Natural killer cell treated with Interleukin-12 subunit alpha and Interleukin-12 subunit beta and Interleukin-15 and Interleukin-18, amount 100 ng/mL, for 72 hours (primary cell): ENCODE data around the gene RABGGTA. TPM values are rescaled to one million over a fixed set of nuclear protein-coding genes. Genes with fewer than 3 reads are reported as not detected.

ENCODE experiments used
- ATAC-seq, 2 donors: fragments of 150-1000 bp; cut with Tn5 transposase in 1 of 2; sonication (Bioruptor Pico), chemical (Tn5 transposase) in 1 of 2; 2 replicates each; pipeline ENCODE4 v1.10.0; 2021
- DNase-seq: peaks from one replicate; pipeline ENCODE4 v3.0.0; 2022; ENCODE audit warnings: low spot score
- H3K27ac Mint-ChIP-seq, 2 donors: 1 replicate in 1 of 2; 2 replicates in 1 of 2; pipeline ENCODE4 v1.8.0; 2022; ENCODE audit warnings: mixed read lengths in 2 of 2, mild to moderate bottlenecking in 1 of 2, moderate library complexity in 1 of 2
- H3K27me3 Mint-ChIP-seq, 2 donors: 1 replicate in 1 of 2; 2 replicates in 1 of 2; pipeline ENCODE4 v1.8.0; 2022; ENCODE audit warnings: mixed read lengths in 2 of 2
- H3K36me3 Mint-ChIP-seq: one replicate; pipeline ENCODE4 v1.8.0; 2022; ENCODE audit warnings: mixed read lengths
- H3K4me1 Mint-ChIP-seq, 2 donors: 1 replicate in 1 of 2; 2 replicates in 1 of 2; pipeline ENCODE4 v1.8.0; 2022; ENCODE audit warnings: low read depth in 2 of 2, mixed read lengths in 2 of 2, mild to moderate bottlenecking in 1 of 2
- H3K4me3 Mint-ChIP-seq: one replicate; pipeline ENCODE4 v1.8.0; 2022; ENCODE audit warnings: mixed read lengths
- H3K9me3 Mint-ChIP-seq: 2 replicates; pipeline ENCODE4 v1.8.0; 2022; ENCODE audit warnings: mixed read lengths
- total RNA-seq, 2 donors: library from RNA; stranded (reverse); gene quantifications; one replicate each; pipeline ENCODE4 v1.2.3, GENCODE V29; 2022

The RABGGTA gene
- total RNA-seq, 2 donors from 2014 or later = 37.6 to 47.5 TPM

- Mint-ChIP-seq H3K36me3 (no peaks in the 10 kb centered on the region), H3K27ac (peak overlapping the region in 1 of 2 donors; percentile 50), H3K4me1 (peaks cover 26 to 30% of the 10 kb centered on the region in 2 donors), H3K9me3 (no peaks in the 10 kb centered on the region), H3K4me3 (no peak overlapping the region), H3K27me3 (no peaks in the 10 kb centered on the region)
- DNase-seq = no peak
- ATAC-seq = peak in 1 of 2 donors; percentile 45
Measured at GRCh38 chr14:24279301-24280186, 8.1 kb upstream of the RABGGTA start.

- ATAC-seq (no peak), DNase-seq (no peak)
- no peaks in the 10 kb centered on the region for H3K9me3 Mint-ChIP-seq
- peak overlapping the region; percentile 23 to 50 for H3K27ac Mint-ChIP-seq
- no peak overlapping the region for H3K4me3 Mint-ChIP-seq
- H3K36me3 Mint-ChIP-seq = no peaks in the 10 kb centered on the region
- no peaks in the 10 kb centered on the region for H3K27me3 Mint-ChIP-seq
- H3K4me1 Mint-ChIP-seq = peaks cover 36 to 40% of the 10 kb centered on the region in 2 donors
Measured at GRCh38 chr14:24278424-24278823, 7.0 kb upstream of the RABGGTA start.

GRCh38 chr14:24277606-24278321 lies 6.4 kb upstream of the RABGGTA start:
- Mint-ChIP-seq H3K27ac (peak overlapping the region; percentile 50 to 60), H3K4me3 (no peak overlapping the region), H3K36me3 (no peaks in the 10 kb centered on the region), H3K27me3 (no peaks in the 10 kb centered on the region), H3K4me1 (peaks cover 40 to 47% of the 10 kb centered on the region in 2 donors), H3K9me3 (no peaks in the 10 kb centered on the region)
- peak in 1 of 2 donors; percentile 17 for ATAC-seq
- DNase-seq = no peak

GRCh38 chr14:24277071-24277470 lies 5.7 kb upstream of the RABGGTA start:
- no peak for ATAC-seq
- Mint-ChIP-seq H3K4me3 (no peak overlapping the region), H3K9me3 (no peaks in the 10 kb centered on the region), H3K36me3 (no peaks in the 10 kb centered on the region), H3K27ac (peak overlapping the region in 1 of 2 donors; percentile 60), H3K27me3 (no peaks in the 10 kb centered on the region), H3K4me1 (peaks cover 46 to 54% of the 10 kb centered on the region in 2 donors)
- no peak for DNase-seq

GRCh38 chr14:24274101-24274543 lies 2.7 kb upstream of the RABGGTA start:
- H3K4me1 Mint-ChIP-seq = peaks cover 45 to 61% of the 10 kb centered on the region in 2 donors

DNA sequence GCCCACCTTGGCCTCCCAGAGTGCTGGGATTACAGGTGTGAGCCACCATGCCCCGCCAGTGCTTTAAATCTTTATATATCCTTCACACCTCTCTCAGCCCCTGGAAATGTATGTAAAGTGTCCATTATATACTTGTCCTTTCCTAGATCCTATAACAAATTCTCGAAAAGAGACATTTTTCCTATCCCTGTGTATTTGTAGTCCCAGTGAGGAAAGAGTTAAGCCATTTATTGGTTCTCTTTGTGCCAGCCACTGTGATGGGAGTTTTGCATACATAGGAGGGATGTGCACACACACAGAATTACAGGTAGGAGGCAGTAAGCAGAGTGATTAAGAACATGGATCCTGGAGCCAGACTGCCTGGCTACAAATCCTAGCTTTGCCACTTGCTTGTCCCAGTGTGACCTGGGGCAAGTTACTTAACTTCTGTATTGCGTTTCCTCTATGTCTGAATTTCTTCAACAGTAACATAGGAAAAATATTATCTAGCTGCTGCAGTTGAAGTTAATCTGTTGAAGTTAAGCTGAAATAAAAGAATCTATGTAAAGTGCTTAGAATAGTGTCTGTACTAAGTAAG lies 2.1 kb upstream of the RABGGTA start:
- H3K4me1 Mint-ChIP-seq = peaks cover 42 to 55% of the 10 kb centered on the region in 2 donors
- DNase-seq (no peak), ATAC-seq (no peak)
- H3K27ac Mint-ChIP-seq = peak overlapping the region; percentile 87 to 92
- peak overlapping the region; percentile 27 for H3K4me3 Mint-ChIP-seq
- H3K9me3 Mint-ChIP-seq = no peaks in the 10 kb centered on the region
- H3K36me3 Mint-ChIP-seq = no peaks in the 10 kb centered on the region
- H3K27me3 Mint-ChIP-seq = no peaks in the 10 kb centered on the region

More at GRCh38 chr14:24274101-24274543, 2.7 kb upstream of the RABGGTA start:
- no peaks in the 10 kb centered on the region for H3K36me3 Mint-ChIP-seq
- DNase-seq (peak; percentile 59), ATAC-seq (peak; percentile 34 to 49)
- no peaks in the 10 kb centered on the region for H3K9me3 Mint-ChIP-seq
- peak overlapping the region; percentile 27 for H3K4me3 Mint-ChIP-seq
- peak overlapping the region; percentile 87 to 92 for H3K27ac Mint-ChIP-seq
- no peaks in the 10 kb centered on the region for H3K27me3 Mint-ChIP-seq

GRCh38 chr14:24272467-24272866 lies 1.1 kb upstream of the RABGGTA start:
- Mint-ChIP-seq H3K36me3 (no peaks in the 10 kb centered on the region), H3K9me3 (no peaks in the 10 kb centered on the region), H3K27me3 (no peaks in the 10 kb centered on the region), H3K4me3 (peak overlapping the region; percentile 88), H3K27ac (peak overlapping the region; percentile 87 to 92), H3K4me1 (peaks cover 42 to 49% of the 10 kb centered on the region in 2 donors)
- DNase-seq = no peak
- ATAC-seq = no peak

DNA sequence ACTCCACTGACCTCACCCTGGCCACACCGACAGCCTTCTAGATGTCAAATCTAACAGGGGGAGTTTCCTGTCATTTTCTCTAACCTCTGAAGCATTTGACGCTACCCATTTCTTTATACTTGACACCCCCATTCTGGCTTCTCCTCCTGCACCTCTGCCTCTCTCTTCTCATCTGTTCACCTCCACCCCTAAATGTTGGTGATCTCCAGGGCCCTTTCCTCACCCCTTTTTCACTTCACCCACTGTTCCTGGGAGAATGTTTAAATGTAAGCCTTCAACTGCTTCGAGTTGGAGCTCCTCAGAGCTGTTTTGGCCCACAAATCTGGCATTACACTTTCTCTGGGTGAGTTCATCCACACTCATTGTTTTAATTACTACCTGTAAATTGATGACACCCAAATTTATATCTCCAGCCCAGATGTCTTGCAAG lies 452 bp upstream of the RABGGTA start:
- H3K4me3 Mint-ChIP-seq = peak overlapping the region; percentile 88
- no peaks in the 10 kb centered on the region for H3K27me3 Mint-ChIP-seq
- H3K27ac Mint-ChIP-seq = peak overlapping the region; percentile 87 to 92
- H3K36me3 Mint-ChIP-seq = no peaks in the 10 kb centered on the region
- DNase-seq = no peak
- peaks cover 42 to 44% of the 10 kb centered on the region in 2 donors for H3K4me1 Mint-ChIP-seq
- ATAC-seq = no peak
- no peaks in the 10 kb centered on the region for H3K9me3 Mint-ChIP-seq

GRCh38 chr14:24270537-24271133 lies 762 bp downstream of the RABGGTA start:
- no peak for ATAC-seq
- DNase-seq = no peak
- Mint-ChIP-seq H3K27ac (peak overlapping the region; percentile 87 to 92), H3K36me3 (no peaks in the 10 kb centered on the region), H3K4me1 (peaks cover 41 to 44% of the 10 kb centered on the region in 2 donors), H3K4me3 (peak overlapping the region; percentile 88), H3K9me3 (no peaks in the 10 kb centered on the region), H3K27me3 (no peaks in the 10 kb centered on the region)

DNA sequence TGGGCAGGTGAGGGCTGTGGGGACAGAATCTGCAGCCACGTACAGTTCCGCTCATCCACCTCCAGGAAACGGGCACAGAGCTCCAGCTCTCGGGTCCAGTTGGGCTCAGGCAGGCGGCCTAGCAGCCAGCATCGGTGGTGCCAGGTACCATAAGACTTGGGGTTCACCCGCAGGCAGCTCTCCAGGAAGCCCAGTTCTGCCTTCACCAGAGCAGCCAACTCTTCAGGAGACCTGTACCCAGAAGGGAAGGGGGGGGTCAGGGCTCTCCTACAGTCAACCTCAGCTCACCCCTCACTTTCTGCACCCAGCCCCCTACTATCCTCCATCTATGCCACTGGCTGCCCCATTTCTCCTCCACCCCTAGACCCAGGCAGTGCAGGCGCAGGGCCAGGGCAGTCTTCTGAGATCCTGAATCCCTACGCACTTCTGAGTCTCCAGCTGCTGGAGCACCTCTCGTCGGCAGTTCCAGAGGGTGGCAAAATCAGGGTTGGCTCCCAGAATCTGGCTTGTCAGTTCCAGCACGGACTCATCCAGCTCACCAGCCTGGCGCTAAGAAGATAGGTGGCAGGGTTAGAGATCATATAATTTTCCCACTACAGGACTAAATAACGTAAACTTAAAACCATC lies 1.4 kb downstream of the RABGGTA start:
- H3K27me3 Mint-ChIP-seq = no peaks in the 10 kb centered on the region
- peak overlapping the region in 1 of 2 donors; percentile 92 for H3K27ac Mint-ChIP-seq
- no peak for DNase-seq
- H3K36me3 Mint-ChIP-seq = no peaks in the 10 kb centered on the region
- peaks cover 41 to 44% of the 10 kb centered on the region in 2 donors for H3K4me1 Mint-ChIP-seq
- no peak for ATAC-seq
- H3K9me3 Mint-ChIP-seq = no peaks in the 10 kb centered on the region
- peak overlapping the region; percentile 88 for H3K4me3 Mint-ChIP-seq

GRCh38 chr14:24269368-24269767 lies 2.0 kb downstream of the RABGGTA start:
- Mint-ChIP-seq H3K36me3 (no peaks in the 10 kb centered on the region), H3K27me3 (no peaks in the 10 kb centered on the region), H3K9me3 (no peaks in the 10 kb centered on the region), H3K4me1 (peaks cover 40 to 44% of the 10 kb centered on the region in 2 donors), H3K27ac (no peak overlapping the region), H3K4me3 (no peak overlapping the region)
- no peak for ATAC-seq
- DNase-seq = no peak

DNA sequence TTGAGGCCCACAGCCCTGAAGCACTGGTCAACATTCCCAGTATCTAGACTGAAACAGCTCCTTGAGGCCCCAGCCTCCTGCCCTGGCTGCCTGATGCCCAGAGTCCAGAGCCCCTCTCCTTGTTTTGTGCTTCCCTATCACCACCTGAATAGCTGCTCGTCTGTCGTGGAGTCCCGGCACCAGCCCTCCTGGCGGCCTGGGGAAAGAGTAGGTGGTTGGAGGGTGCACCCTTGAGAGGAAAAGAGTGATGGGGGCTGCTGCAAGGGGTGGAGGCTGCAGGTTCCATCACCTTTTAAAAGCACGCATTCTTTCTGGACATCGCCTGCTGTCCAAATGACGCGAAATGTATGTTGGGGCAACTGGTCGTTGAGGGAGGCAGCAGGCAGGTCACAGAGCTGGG lies 3.2 kb downstream of the RABGGTA start:
- no peak overlapping the region for H3K4me3 Mint-ChIP-seq
- H3K27me3 Mint-ChIP-seq = no peaks in the 10 kb centered on the region
- H3K9me3 Mint-ChIP-seq = no peaks in the 10 kb centered on the region
- H3K36me3 Mint-ChIP-seq = no peaks in the 10 kb centered on the region
- no peak overlapping the region for H3K27ac Mint-ChIP-seq
- DNase-seq (no peak), ATAC-seq (no peak)
- peaks cover 28 to 32% of the 10 kb centered on the region in 2 donors for H3K4me1 Mint-ChIP-seq

GRCh38 chr14:24267516-24267915 lies 3.9 kb downstream of the RABGGTA start:
- H3K36me3 Mint-ChIP-seq = no peaks in the 10 kb centered on the region
- H3K4me1 Mint-ChIP-seq = peaks cover 21 to 27% of the 10 kb centered on the region in 2 donors
- H3K27me3 Mint-ChIP-seq = no peaks in the 10 kb centered on the region

More at GRCh38 chr14:24267516-24267915, 3.9 kb downstream of the RABGGTA start:
- no peak for ATAC-seq
- DNase-seq = no peak
- Mint-ChIP-seq H3K27ac (no peak overlapping the region), H3K4me3 (no peak overlapping the region), H3K9me3 (no peaks in the 10 kb centered on the region)
